ENCODE measurements around the gene PPP1R7. TPM values are rescaled to one million over a fixed set of nuclear protein-coding genes. Genes with fewer than 3 reads are reported as not detected.
"Not testable (repeated sequence)": the region's sequence is repeated elsewhere in the genome, so short reads cannot be mapped to it uniquely, and the experiment has no call there.

Gene PPP1R7
- polyA plus RNA-seq: 10 to 100 TPM; 43.4 to 71.8 (median 56.7) TPM

- WGBS, 3 donors: 0 to 1% (median 0%) methylated on average over 73 of the region's 73 CpGs
- peak within 1 kb of the TSS; percentile 34 for H3K27ac ChIP-seq (ENCODE audit: low read depth, low read length)
Measured at GRCh38 chr2:241149925-241150659, at the start of gene PPP1R7. Gene PPP1R7, plus strand, starts transcription at chr2:241150467. Its CDS starts 29 bp downstream, at chr2:241150496.

- WGBS, 3 donors: 0 to 1% (median 1%) methylated on average over 55 to 56 of the region's 56 CpGs
- H3K27ac ChIP-seq (ENCODE audit: low read depth, low read length): no peak within 1 kb of the TSS
Measured at GRCh38 chr2:241102239-241102803, 47.9 kb upstream of the PPP1R7 start, which contains the start of gene MTERF4. Gene MTERF4, minus strand, starts transcription at chr2:241102287. Its CDS starts 14 bp downstream, at chr2:241102273.

- WGBS, 3 donors: 25 to 53% (median 45%) methylated on average over 5 of the region's 5 CpGs
- no peak overlapping the region for H3K27ac ChIP-seq (ENCODE audit: low read depth, low read length)
Measured at GRCh38 chr2:241103176-241103595, 47.1 kb upstream of the PPP1R7 start.

GRCh38 chr2:241104611-241105010 lies 45.7 kb upstream of the PPP1R7 start:
- WGBS, 3 donors: 95 to 97% (median 97%) methylated on average over 10 of the region's 10 CpGs
- H3K27ac ChIP-seq (ENCODE audit: low read depth, low read length): not testable (repeated sequence)

GRCh38 chr2:241105641-241106040 lies 44.6 kb upstream of the PPP1R7 start:
- no peak overlapping the region for H3K27ac ChIP-seq (ENCODE audit: low read depth, low read length)
- WGBS, 3 donors: 45 to 61% (median 50%) methylated on average over 3 of the region's 3 CpGs

- H3K27ac ChIP-seq (ENCODE audit: low read depth, low read length): no peak overlapping the region
- 91 to 96% (median 95%) methylated on average over 9 of the region's 9 CpGs for WGBS, 3 donors
Measured at GRCh38 chr2:241107031-241107783, 43.1 kb upstream of the PPP1R7 start.

- 65 to 87% (median 70%) methylated on average over 35 of the region's 35 CpGs for WGBS, 3 donors
- H3K27ac ChIP-seq (ENCODE audit: low read depth, low read length): no peak overlapping the region
Measured at GRCh38 chr2:241108271-241109209, 41.7 kb upstream of the PPP1R7 start.

- WGBS, 3 donors: 83 to 92% (median 89%) methylated on average over 14 of the region's 14 CpGs
- no peak overlapping the region for H3K27ac ChIP-seq (ENCODE audit: low read depth, low read length)
Measured at GRCh38 chr2:241109210-241110088, 40.8 kb upstream of the PPP1R7 start.

GRCh38 chr2:241110089-241110606 lies 40.1 kb upstream of the PPP1R7 start:
- no peak overlapping the region for H3K27ac ChIP-seq (ENCODE audit: low read depth, low read length)
- WGBS, 3 donors: 87 to 97% (median 94%) methylated on average over 9 of the region's 9 CpGs

GRCh38 chr2:241110607-241111439 lies 39.4 kb upstream of the PPP1R7 start:
- H3K27ac ChIP-seq (ENCODE audit: low read depth, low read length): no peak overlapping the region
- WGBS, 3 donors: 90 to 94% (median 92%) methylated on average over 18 to 19 of the region's 19 CpGs

- H3K27ac ChIP-seq (ENCODE audit: low read depth, low read length): no peak overlapping the region
- 82 to 91% (median 82%) methylated on average over 9 of the region's 9 CpGs for WGBS, 3 donors
Measured at GRCh38 chr2:241111440-241111805, 38.8 kb upstream of the PPP1R7 start.

- WGBS, 3 donors: 93 to 96% (median 94%) methylated on average over 17 of the region's 17 CpGs
- H3K27ac ChIP-seq (ENCODE audit: low read depth, low read length): no peak overlapping the region
Measured at GRCh38 chr2:241112046-241112445, 38.2 kb upstream of the PPP1R7 start.

- WGBS, 3 donors: 78 to 84% (median 83%) methylated on average over 8 of the region's 8 CpGs
- H3K27ac ChIP-seq (ENCODE audit: low read depth, low read length): no peak overlapping the region
Measured at GRCh38 chr2:241112592-241112991, 37.7 kb upstream of the PPP1R7 start.

GRCh38 chr2:241114836-241115235 lies 35.4 kb upstream of the PPP1R7 start:
- no peak overlapping the region for H3K27ac ChIP-seq (ENCODE audit: low read depth, low read length)
- WGBS, 3 donors: 92 to 98% (median 97%) methylated on average over 11 of the region's 11 CpGs

- no peak overlapping the region for H3K27ac ChIP-seq (ENCODE audit: low read depth, low read length)
- WGBS, 3 donors: 72 to 97% (median 90%) methylated on average over 8 of the region's 8 CpGs
Measured at GRCh38 chr2:241115361-241115760, 34.9 kb upstream of the PPP1R7 start.
